Astrocyte (in vitro differentiated cells and primary cell): ENCODE data around the gene AMFR. TPM values are rescaled to one million over a fixed set of nuclear protein-coding genes. Genes with fewer than 3 reads are reported as not detected.

Experiments
- DNase-seq: peaks from one replicate; pipeline ENCODE4 v3.0.0-alpha.2; 2010; ENCODE audit warnings: low read depth
- FAIRE-seq: peaks from 2 replicates; lab custom pipeline; 2011; peaks lifted over from hg19 to GRCh38; lab: Jason Lieb, UNC
- H2AFZ ChIP-seq: 2 replicates; pipeline ENCODE4 v1.6.0; 2012; ENCODE audit warnings: low read depth, low read length, inconsistent platforms
- H3K27ac ChIP-seq: 2 replicates; pipeline ENCODE4 v1.5.1; 2011; ENCODE audit warnings: low read depth, low read length, inconsistent platforms
- H3K27me3 ChIP-seq: 2 replicates; pipeline ENCODE4 v1.6.0; 2011; ENCODE audit warnings: low read length, inconsistent platforms; ENCODE audit not compliant: insufficient read depth
- H3K36me3 ChIP-seq: 2 replicates; pipeline ENCODE4 v1.5.1; 2011; ENCODE audit warnings: low read length, inconsistent platforms; ENCODE audit not compliant: insufficient read depth
- H3K4me1 ChIP-seq: 2 replicates; pipeline ENCODE4 v1.5.1; 2011; ENCODE audit warnings: low read length, inconsistent platforms; ENCODE audit not compliant: insufficient read depth
- H3K4me2 ChIP-seq: 2 replicates; pipeline ENCODE4 v1.6.0; 2012; ENCODE audit warnings: low read length, inconsistent platforms
- H3K4me3 ChIP-seq: 2 replicates; pipeline ENCODE4 v1.5.1; 2011; ENCODE audit warnings: low read depth, mild to moderate bottlenecking, low read length, inconsistent platforms; ENCODE audit not compliant: insufficient read depth
- H3K79me2 ChIP-seq: 2 replicates; pipeline ENCODE4 v1.6.0; 2012; ENCODE audit warnings: mild to moderate bottlenecking, low read length, inconsistent platforms; ENCODE audit not compliant: insufficient read depth
- H3K9ac ChIP-seq: 2 replicates; pipeline ENCODE4 v1.6.0; 2012; ENCODE audit warnings: mild to moderate bottlenecking, low read length, inconsistent platforms
- H3K9me3 ChIP-seq: 2 replicates; pipeline ENCODE4 v1.5.1; 2012; ENCODE audit warnings: low read depth, mild to moderate bottlenecking, low read length, inconsistent platforms; ENCODE audit not compliant: insufficient read depth
- H4K20me1 ChIP-seq: 2 replicates; pipeline ENCODE4 v1.6.0; 2012; ENCODE audit warnings: low read length, inconsistent platforms; ENCODE audit not compliant: insufficient read depth
- H3K27ac Mint-ChIP-seq: one replicate; pipeline ENCODE4 v1.8.0; 2021; ENCODE audit warnings: mild to moderate bottlenecking, mixed read lengths; ENCODE audit not compliant: unreplicated experiment
- H3K27me3 Mint-ChIP-seq: one replicate; pipeline ENCODE4 v1.8.0; 2021; ENCODE audit warnings: low read depth, mixed read lengths; ENCODE audit not compliant: unreplicated experiment
- H3K36me3 Mint-ChIP-seq: one replicate; pipeline ENCODE4 v1.8.0; 2021; ENCODE audit warnings: low read depth, mixed read lengths; ENCODE audit not compliant: unreplicated experiment
- H3K4me1 Mint-ChIP-seq: one replicate; pipeline ENCODE4 v1.8.0; 2021; ENCODE audit warnings: low read depth, mixed read lengths; ENCODE audit not compliant: unreplicated experiment
- H3K4me3 Mint-ChIP-seq: one replicate; pipeline ENCODE4 v1.8.0; 2021; ENCODE audit warnings: mild to moderate bottlenecking, moderate library complexity, mixed read lengths; ENCODE audit not compliant: unreplicated experiment
- H3K9me3 Mint-ChIP-seq: one replicate; pipeline ENCODE4 v1.8.0; 2021; ENCODE audit warnings: mild to moderate bottlenecking, mixed read lengths; ENCODE audit not compliant: unreplicated experiment
- CTCF ChIP-seq: IDR thresholded peaks from 2 replicates; pipeline ENCODE4 v1.5.1; 2011; ENCODE audit warnings: low read depth, mild to moderate bottlenecking, inconsistent platforms, low read length, moderate library complexity; ENCODE audit not compliant: insufficient read depth
- EZH2 ChIP-seq: IDR thresholded peaks from 2 replicates; pipeline ENCODE4 v1.6.1; 2012; ENCODE audit warnings: mild to moderate bottlenecking, low read length, inconsistent platforms; ENCODE audit not compliant: insufficient read depth
- total RNA-seq: library from RNA; stranded (reverse); gene quantifications from 2 replicates; pipeline ENCODE4 v1.2.1, GENCODE V29; 2021

The AMFR gene
- total RNA-seq, 1 donor from 2014 or later, result 86.2 TPM

GRCh38 chr16:56364865-56365264, 60.5 kb downstream of the AMFR start:
- Mint-ChIP-seq H3K27ac (no peak overlapping the region), H3K4me1 (no peaks in the 10 kb centered on the region), H3K4me3 (no peak overlapping the region), H3K9me3 (no peaks in the 10 kb centered on the region), H3K27me3 (no peaks in the 10 kb centered on the region), H3K36me3 (peaks cover 23% of the 10 kb centered on the region)
- FAIRE-seq (no peak), DNase-seq (no peak)
- H3K36me3 ChIP-seq, result peaks cover 30% of the 10 kb centered on the region
- no peak overlapping the region for H3K9ac ChIP-seq
- peaks cover 8% of the 10 kb centered on the region for H4K20me1 ChIP-seq
- H3K27me3 ChIP-seq, result no peaks in the 10 kb centered on the region
- no peak for TF ChIP-seq CTCF
- TF ChIP-seq EZH2, result no peak
- no peaks in the 10 kb centered on the region for H3K9me3 ChIP-seq
- H3K4me3 ChIP-seq, result no peak overlapping the region
- no peak overlapping the region for H2AFZ ChIP-seq
- H3K79me2 ChIP-seq, result no peaks in the 10 kb centered on the region
- H3K4me1 ChIP-seq, result peaks cover 2% of the 10 kb centered on the region
- no peak overlapping the region for H3K4me2 ChIP-seq
- H3K27ac ChIP-seq, result no peak overlapping the region

DNA sequence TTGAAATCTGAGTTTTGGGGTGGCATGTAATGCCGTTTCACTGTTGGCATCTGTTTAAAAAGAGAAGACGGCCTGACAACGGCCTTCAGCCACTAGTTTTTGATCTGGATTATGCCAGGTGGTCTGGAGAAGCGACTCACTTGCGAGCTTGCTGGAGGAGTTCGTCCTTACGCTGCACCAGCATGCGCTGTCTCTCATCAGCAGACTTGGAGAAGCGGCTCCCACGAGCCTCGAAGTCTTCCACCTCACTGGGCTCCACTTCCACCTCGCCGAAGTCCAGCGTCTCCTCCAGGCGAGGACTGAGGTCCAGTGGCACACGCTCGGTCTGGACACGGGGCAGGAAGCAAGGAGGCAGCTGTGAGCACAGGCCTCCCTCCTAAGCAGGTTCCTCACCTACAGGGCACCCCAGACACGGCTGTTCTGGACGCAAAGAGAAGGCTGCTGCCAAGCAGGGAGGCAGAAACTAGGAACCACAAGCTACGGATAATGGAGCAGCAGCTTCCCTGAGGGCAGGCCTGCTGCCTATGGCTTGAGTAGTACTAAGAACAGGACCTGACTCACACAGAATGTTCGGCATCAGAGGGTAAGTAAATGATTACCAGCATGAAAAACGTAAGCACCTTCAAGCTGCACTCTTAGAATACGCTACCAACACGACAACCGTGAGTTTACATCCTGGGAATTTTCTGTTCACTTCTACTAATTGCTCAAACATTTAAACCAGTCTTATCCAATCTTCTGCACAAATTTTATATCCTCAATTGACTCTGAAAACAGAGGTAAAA, 61.4 kb downstream of the AMFR start:
- Histone ChIP-seq H3K27me3 (no peaks in the 10 kb centered on the region), H3K4me3 (no peak overlapping the region), H3K36me3 (peaks cover 28% of the 10 kb centered on the region), H3K27ac (no peak overlapping the region), H3K4me2 (no peak overlapping the region), H3K4me1 (peaks cover 4% of the 10 kb centered on the region), H3K9me3 (no peaks in the 10 kb centered on the region), H3K79me2 (no peaks in the 10 kb centered on the region), H2AFZ (no peak overlapping the region), H4K20me1 (peaks cover 8% of the 10 kb centered on the region), H3K9ac (no peak overlapping the region)
- H3K27me3 Mint-ChIP-seq, result no peaks in the 10 kb centered on the region
- no peaks in the 10 kb centered on the region for H3K4me1 Mint-ChIP-seq
- no peaks in the 10 kb centered on the region for H3K9me3 Mint-ChIP-seq
- no peak overlapping the region for H3K4me3 Mint-ChIP-seq
- peaks cover 20% of the 10 kb centered on the region for H3K36me3 Mint-ChIP-seq
- H3K27ac Mint-ChIP-seq, result no peak overlapping the region
- DNase-seq (no peak), FAIRE-seq (no peak)
- TF ChIP-seq CTCF (no peak), EZH2 (no peak)

- Histone ChIP-seq H3K9me3 (no peaks in the 10 kb centered on the region), H3K79me2 (no peaks in the 10 kb centered on the region), H3K4me3 (no peak overlapping the region), H2AFZ (no peak overlapping the region), H4K20me1 (peaks cover 8% of the 10 kb centered on the region), H3K4me1 (peaks cover 4% of the 10 kb centered on the region), H3K27me3 (no peaks in the 10 kb centered on the region), H3K36me3 (peaks cover 22% of the 10 kb centered on the region), H3K27ac (no peak overlapping the region), H3K4me2 (no peak overlapping the region), H3K9ac (no peak overlapping the region)
- H3K36me3 Mint-ChIP-seq, result peaks cover 18% of the 10 kb centered on the region
- H3K27me3 Mint-ChIP-seq, result no peaks in the 10 kb centered on the region
- FAIRE-seq (no peak), DNase-seq (no peak)
- no peaks in the 10 kb centered on the region for H3K4me1 Mint-ChIP-seq
- H3K4me3 Mint-ChIP-seq, result no peak overlapping the region
- H3K9me3 Mint-ChIP-seq, result no peaks in the 10 kb centered on the region
- H3K27ac Mint-ChIP-seq, result no peak overlapping the region
- TF ChIP-seq EZH2 (no peak), CTCF (no peak)
Measured at GRCh38 chr16:56363181-56363716, 62.1 kb downstream of the AMFR start.
